ENCODE data around the gene GRK4.

The GRK4 gene

GRCh38 chr4:3042226-3042625 lies 78.9 kb downstream of the GRK4 start:
- TF ChIP-seq RAD21 (IDR thresholded peaks at IDR 0.05; ENCODE audit: low read depth) (no peak), EGR1 (IDR thresholded peaks at IDR 0.05) (no peak), ZBTB7A (IDR thresholded peaks at IDR 0.05; ENCODE audit: low read depth) (no peak), TCF12 (IDR thresholded peaks at IDR 0.05; ENCODE audit: low read depth) (no peak), USF1 (IDR thresholded peaks at IDR 0.05) (no peak)
- TF ChIP-seq, protein P1, sequence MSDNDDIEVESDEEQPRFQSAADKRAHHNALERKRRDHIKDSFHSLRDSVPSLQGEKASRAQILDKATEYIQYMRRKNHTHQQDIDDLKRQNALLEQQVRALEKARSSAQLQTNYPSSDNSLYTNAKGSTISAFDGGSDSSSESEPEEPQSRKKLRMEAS (IDR thresholded peaks at IDR 0.05): no peak

- TF ChIP-seq TCF12 (IDR thresholded peaks at IDR 0.05; ENCODE audit: low read depth): no peak
- TF ChIP-seq CREB1 (IDR thresholded peaks at IDR 0.05; ENCODE audit: low read depth): no peak
These were observed 80.1 kb downstream of the GRK4 start for GRCh38 chr4:3043282-3044020.

GRCh38 chr4:3044870-3045819 lies 81.8 kb downstream of the GRK4 start:
- no peak for TF ChIP-seq RAD21 (IDR thresholded peaks at IDR 0.05; ENCODE audit: low read depth)
- TF ChIP-seq USF1 (IDR thresholded peaks at IDR 0.05): no peak
- TF ChIP-seq ZBTB7A (IDR thresholded peaks at IDR 0.05; ENCODE audit: low read depth): no peak
- TF ChIP-seq YY1 (IDR thresholded peaks at IDR 0.05; ENCODE audit: low read depth): no peak

GRCh38 chr4:3046162-3046561 lies 82.8 kb downstream of the GRK4 start:
- TF ChIP-seq YY1 (IDR thresholded peaks at IDR 0.05; ENCODE audit: low read depth): no peak
- TF ChIP-seq USF1 (IDR thresholded peaks at IDR 0.05): no peak
- no peak for TF ChIP-seq RAD21 (IDR thresholded peaks at IDR 0.05; ENCODE audit: low read depth)
- no peak for TF ChIP-seq NFIC (IDR thresholded peaks at IDR 0.05)
- TF ChIP-seq EGR1 (IDR thresholded peaks at IDR 0.05): no peak
- no peak for TF ChIP-seq EP300 (IDR thresholded peaks at IDR 0.05; ENCODE audit: borderline replicate concordance)
- TF ChIP-seq TAF1 (IDR thresholded peaks at IDR 0.05; ENCODE audit: low read depth): no peak
- TF ChIP-seq TCF12 (IDR thresholded peaks at IDR 0.05; ENCODE audit: low read depth): no peak
- TF ChIP-seq, protein P1 (IDR thresholded peaks at IDR 0.05): no peak
- no peak for TF ChIP-seq CREB1 (IDR thresholded peaks at IDR 0.05; ENCODE audit: low read depth)
- TF ChIP-seq TEAD4 (IDR thresholded peaks at IDR 0.05): no peak
- TF ChIP-seq FOXM1 (IDR thresholded peaks at IDR 0.05; ENCODE audit: borderline replicate concordance, low read depth): no peak
- TF ChIP-seq CEBPB (IDR thresholded peaks at IDR 0.05): no peak
- TF ChIP-seq ZBTB7A (IDR thresholded peaks at IDR 0.05; ENCODE audit: low read depth): no peak
- TF ChIP-seq, protein P2, sequence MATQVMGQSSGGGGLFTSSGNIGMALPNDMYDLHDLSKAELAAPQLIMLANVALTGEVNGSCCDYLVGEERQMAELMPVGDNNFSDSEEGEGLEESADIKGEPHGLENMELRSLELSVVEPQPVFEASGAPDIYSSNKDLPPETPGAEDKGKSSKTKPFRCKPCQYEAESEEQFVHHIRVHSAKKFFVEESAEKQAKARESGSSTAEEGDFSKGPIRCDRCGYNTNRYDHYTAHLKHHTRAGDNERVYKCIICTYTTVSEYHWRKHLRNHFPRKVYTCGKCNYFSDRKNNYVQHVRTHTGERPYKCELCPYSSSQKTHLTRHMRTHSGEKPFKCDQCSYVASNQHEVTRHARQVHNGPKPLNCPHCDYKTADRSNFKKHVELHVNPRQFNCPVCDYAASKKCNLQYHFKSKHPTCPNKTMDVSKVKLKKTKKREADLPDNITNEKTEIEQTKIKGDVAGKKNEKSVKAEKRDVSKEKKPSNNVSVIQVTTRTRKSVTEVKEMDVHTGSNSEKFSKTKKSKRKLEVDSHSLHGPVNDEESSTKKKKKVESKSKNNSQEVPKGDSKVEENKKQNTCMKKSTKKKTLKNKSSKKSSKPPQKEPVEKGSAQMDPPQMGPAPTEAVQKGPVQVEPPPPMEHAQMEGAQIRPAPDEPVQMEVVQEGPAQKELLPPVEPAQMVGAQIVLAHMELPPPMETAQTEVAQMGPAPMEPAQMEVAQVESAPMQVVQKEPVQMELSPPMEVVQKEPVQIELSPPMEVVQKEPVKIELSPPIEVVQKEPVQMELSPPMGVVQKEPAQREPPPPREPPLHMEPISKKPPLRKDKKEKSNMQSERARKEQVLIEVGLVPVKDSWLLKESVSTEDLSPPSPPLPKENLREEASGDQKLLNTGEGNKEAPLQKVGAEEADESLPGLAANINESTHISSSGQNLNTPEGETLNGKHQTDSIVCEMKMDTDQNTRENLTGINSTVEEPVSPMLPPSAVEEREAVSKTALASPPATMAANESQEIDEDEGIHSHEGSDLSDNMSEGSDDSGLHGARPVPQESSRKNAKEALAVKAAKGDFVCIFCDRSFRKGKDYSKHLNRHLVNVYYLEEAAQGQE (IDR thresholded peaks at IDR 0.05; ENCODE audit: low read depth): no peak

DNA sequence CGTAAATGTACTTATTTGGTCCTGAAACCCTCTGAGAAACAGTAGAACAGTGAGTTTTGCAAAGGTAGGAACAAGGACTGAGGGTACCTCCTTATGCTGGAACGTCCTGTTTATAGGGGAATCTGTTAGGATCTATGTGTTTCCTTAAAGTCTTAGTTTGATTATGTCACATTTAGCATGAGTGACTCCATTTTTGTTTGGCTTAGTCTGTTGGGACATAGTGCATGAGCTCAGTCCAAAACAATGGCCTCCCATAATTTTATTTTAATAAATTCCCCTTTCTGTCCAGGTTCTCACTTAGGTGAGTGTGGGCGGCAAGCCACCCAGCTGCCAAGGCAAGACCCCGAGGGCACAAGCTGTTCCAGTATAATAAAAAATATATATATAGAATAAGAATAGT lies 83.3 kb downstream of the GRK4 start:
- TF ChIP-seq USF1 (IDR thresholded peaks at IDR 0.05) (no peak), NFIC (IDR thresholded peaks at IDR 0.05) (no peak), FOXM1 (IDR thresholded peaks at IDR 0.05; ENCODE audit: borderline replicate concordance, low read depth) (no peak), ZBTB7A (IDR thresholded peaks at IDR 0.05; ENCODE audit: low read depth) (no peak), TEAD4 (IDR thresholded peaks at IDR 0.05) (no peak), RAD21 (IDR thresholded peaks at IDR 0.05; ENCODE audit: low read depth) (no peak), EGR1 (IDR thresholded peaks at IDR 0.05) (no peak), CREB1 (IDR thresholded peaks at IDR 0.05; ENCODE audit: low read depth) (no peak), YY1 (IDR thresholded peaks at IDR 0.05; ENCODE audit: low read depth) (no peak), EP300 (IDR thresholded peaks at IDR 0.05; ENCODE audit: borderline replicate concordance) (no peak)
- TF ChIP-seq, protein P1 (IDR thresholded peaks at IDR 0.05): no peak

All from Ishikawa (cell line).